HG03139 (cell line): ENCODE data around the gene DICER1.
"Not testable (repeated sequence)": the region's sequence is repeated elsewhere in the genome, so short reads cannot be mapped to it uniquely, and the experiment has no call there.

ENCODE experiments used
- ATAC-seq: cut with Tn5 transposase; IDR thresholded peaks from one replicate; pipeline ENCODE4 v1.9.1; 2021; ENCODE audit not compliant: unreplicated experiment

Gene DICER1

GRCh38 chr14:95150910-95151309 lies 6.4 kb downstream of the DICER1 start:
- no peak for ATAC-seq

GRCh38 chr14:95149441-95149840 lies 7.9 kb downstream of the DICER1 start:
- no peak for ATAC-seq

GRCh38 chr14:95147597-95147996 lies 9.7 kb downstream of the DICER1 start:
- ATAC-seq: no peak

- ATAC-seq: no peak
These were observed 11.1 kb downstream of the DICER1 start for GRCh38 chr14:95146079-95146771.

GRCh38 chr14:95144849-95145248 lies 12.5 kb downstream of the DICER1 start:
- ATAC-seq: no peak

GRCh38 chr14:95143808-95144620 lies 13.3 kb downstream of the DICER1 start:
- ATAC-seq: no peak

GRCh38 chr14:95142208-95142607 lies 15.1 kb downstream of the DICER1 start:
- ATAC-seq: no peak

- ATAC-seq: no peak
These were observed 15.6 kb downstream of the DICER1 start for GRCh38 chr14:95141684-95142083.

- ATAC-seq: no peak
These were observed 17.1 kb downstream of the DICER1 start for GRCh38 chr14:95140060-95140858.

GRCh38 chr14:95138876-95139275 lies 18.5 kb downstream of the DICER1 start:
- ATAC-seq: no peak

- ATAC-seq: not testable (repeated sequence)
These were observed 18.9 kb downstream of the DICER1 start for GRCh38 chr14:95138455-95138854.

- no peak for ATAC-seq
These were observed 19.5 kb downstream of the DICER1 start for GRCh38 chr14:95137804-95138167.

GRCh38 chr14:95137164-95137803 lies 20.0 kb downstream of the DICER1 start:
- ATAC-seq: no peak

- no peak for ATAC-seq
These were observed 20.7 kb downstream of the DICER1 start for GRCh38 chr14:95136631-95137030.

GRCh38 chr14:95134304-95134933 lies 22.9 kb downstream of the DICER1 start:
- no peak for ATAC-seq

GRCh38 chr14:95133282-95133681 lies 24.0 kb downstream of the DICER1 start:
- ATAC-seq: no peak

GRCh38 chr14:95132760-95133159 lies 24.6 kb downstream of the DICER1 start:
- no peak for ATAC-seq

GRCh38 chr14:95130549-95130948 lies 26.8 kb downstream of the DICER1 start:
- no peak for ATAC-seq

GRCh38 chr14:95128140-95128539 lies 29.2 kb downstream of the DICER1 start:
- ATAC-seq: no peak

- no peak for ATAC-seq
These were observed 29.8 kb downstream of the DICER1 start for GRCh38 chr14:95127531-95127911.
